Prostate gland (tissue), 2 donors: Measurements from ENCODE around the gene IRX2. TPM values are rescaled to one million over a fixed set of nuclear protein-coding genes. Genes with fewer than 3 reads are reported as not detected.

ENCODE experiments used
- DNase-seq: peaks from one replicate; pipeline ENCODE4 v3.0.0-alpha.2; 2019; ENCODE audit warnings: low spot score
- H3K27ac ChIP-seq, 2 donors: fragments of 200-600 bp; sonication (generic); 2 replicates each; pipeline ENCODE4 v1.5.1; 2017 to 2019
- H3K27me3 ChIP-seq: fragments of 200-600 bp; sonication (generic); replicated peaks from 2 replicates; pipeline ENCODE4 v1.5.1; 2019; ENCODE audit not compliant: insufficient read depth
- H3K36me3 ChIP-seq, 2 donors: fragments of 200-600 bp; sonication (generic); 1 replicate in 1 of 2; 2 replicates in 1 of 2; pipeline versions ENCODE4 v1.5.1 to v1.8.1; 2017 to 2019
- H3K4me1 ChIP-seq: fragments of 200-600 bp; sonication (generic); replicated peaks from 2 replicates; pipeline ENCODE4 v1.5.1; 2019
- H3K4me3 ChIP-seq, 2 donors: fragments of 200-600 bp; sonication (generic); 2 replicates each; pipeline ENCODE4 v1.5.1; 2017 to 2019
- H3K9me3 ChIP-seq: fragments of 200-600 bp; sonication (generic); 2 replicates; pipeline ENCODE4 v1.5.1; 2017
- POLR2A ChIP-seq: fragments of 450-650 bp; IDR thresholded peaks from one replicate; pipeline ENCODE4 v1.6.1; 2016; ENCODE audit warnings: antibody characterized with exemption, mild to moderate bottlenecking
- POLR2AphosphoS5 ChIP-seq: sonication (generic); formaldehyde crosslinking; IDR thresholded peaks from one replicate; pipeline ENCODE4 v1.6.1; 2017; ENCODE audit warnings: antibody characterized with exemption
- WGBS: methylation state at CpG from one replicate; pipeline ENCODE4 v1.1.5; 2018; 5-methylcytosine and 5-hydroxymethylcytosine counted together
- intact Hi-C: fragments of 100-400 bp; cut with DNase I; formaldehyde crosslinking; loops from one replicate; pipeline ENCODE4 v1.14.2; 2022
- total RNA-seq, 2 donors: library from RNA; depleted of rRNA; stranded (reverse); fragments of >200 nt; gene quantifications; one replicate each; pipeline ENCODE4 v1.1.0, GENCODE V29; 2016
- TF ChIP-seq, protein P1 (sequence below), 4 experiments: fragments of 200-600 bp in 2 of 4; fragments of 450-650 bp in 2 of 4; sonication (generic) in 2 of 4; IDR thresholded peaks; 1 replicate in 3 of 4; 2 replicates in 1 of 4; pipeline ENCODE4 v1.5.1; 2016 to 2019; ENCODE audit warnings: antibody characterized with exemption in 4 of 4, mild to moderate bottlenecking in 2 of 4, moderate library complexity in 2 of 4

The IRX2 gene
- total RNA-seq, 2 donors from 2014 or later: 10.2 to 20.6 TPM

DNA sequence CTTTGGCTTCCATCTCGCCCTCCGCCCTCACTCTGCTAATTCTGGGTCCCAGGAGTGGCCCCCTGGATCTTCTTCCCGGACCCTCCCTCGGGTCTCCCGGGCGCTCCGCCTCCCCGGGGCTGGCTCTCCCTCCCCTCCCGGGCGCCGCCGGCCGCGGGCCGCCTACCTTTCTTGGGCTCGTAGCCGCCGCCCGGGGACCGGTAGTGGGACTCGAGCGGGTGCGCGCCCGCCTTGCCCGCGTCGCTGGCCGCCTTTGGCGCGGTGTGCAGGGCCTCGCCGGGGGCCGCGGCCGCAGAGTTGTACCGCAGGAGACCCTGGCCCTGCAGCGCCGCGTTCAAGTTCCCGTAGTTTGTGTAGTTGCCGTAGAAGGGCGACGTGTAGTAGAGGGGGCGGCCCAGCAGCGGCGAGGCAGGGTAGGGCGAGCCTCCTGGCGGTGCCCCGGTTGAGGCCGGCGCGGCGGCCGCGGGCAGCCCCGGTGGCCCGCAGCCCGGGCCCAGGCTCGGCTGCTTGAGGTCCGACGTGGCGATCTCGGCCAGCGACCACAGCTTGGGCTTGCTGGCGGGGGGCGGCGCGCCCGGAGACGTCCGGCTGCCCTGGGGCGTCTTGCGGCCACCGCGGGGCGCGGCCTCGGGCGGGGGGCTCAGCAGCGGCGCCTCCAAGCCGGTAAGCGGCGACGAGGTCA, 3.2 kb downstream of the IRX2 start:
- Histone ChIP-seq H3K27ac (no peak overlapping the region), H3K36me3 (no peaks in the 10 kb centered on the region), H3K4me3 (no peak overlapping the region), H3K9me3 (no peaks in the 10 kb centered on the region), H3K4me1 (peaks cover 3% of the 10 kb centered on the region), H3K27me3 (peaks cover 7% of the 10 kb centered on the region)
- 59% methylated on average over 52 of the region's 86 CpGs for WGBS
- TF ChIP-seq POLR2A: no peak
- TF ChIP-seq POLR2AphosphoS5: no peak
- TF ChIP-seq, protein P1, sequence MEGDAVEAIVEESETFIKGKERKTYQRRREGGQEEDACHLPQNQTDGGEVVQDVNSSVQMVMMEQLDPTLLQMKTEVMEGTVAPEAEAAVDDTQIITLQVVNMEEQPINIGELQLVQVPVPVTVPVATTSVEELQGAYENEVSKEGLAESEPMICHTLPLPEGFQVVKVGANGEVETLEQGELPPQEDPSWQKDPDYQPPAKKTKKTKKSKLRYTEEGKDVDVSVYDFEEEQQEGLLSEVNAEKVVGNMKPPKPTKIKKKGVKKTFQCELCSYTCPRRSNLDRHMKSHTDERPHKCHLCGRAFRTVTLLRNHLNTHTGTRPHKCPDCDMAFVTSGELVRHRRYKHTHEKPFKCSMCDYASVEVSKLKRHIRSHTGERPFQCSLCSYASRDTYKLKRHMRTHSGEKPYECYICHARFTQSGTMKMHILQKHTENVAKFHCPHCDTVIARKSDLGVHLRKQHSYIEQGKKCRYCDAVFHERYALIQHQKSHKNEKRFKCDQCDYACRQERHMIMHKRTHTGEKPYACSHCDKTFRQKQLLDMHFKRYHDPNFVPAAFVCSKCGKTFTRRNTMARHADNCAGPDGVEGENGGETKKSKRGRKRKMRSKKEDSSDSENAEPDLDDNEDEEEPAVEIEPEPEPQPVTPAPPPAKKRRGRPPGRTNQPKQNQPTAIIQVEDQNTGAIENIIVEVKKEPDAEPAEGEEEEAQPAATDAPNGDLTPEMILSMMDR (IDR thresholded peaks at IDR 0.05): no peak
- no peak for DNase-seq
- intact Hi-C loops: no loop called here

DNA sequence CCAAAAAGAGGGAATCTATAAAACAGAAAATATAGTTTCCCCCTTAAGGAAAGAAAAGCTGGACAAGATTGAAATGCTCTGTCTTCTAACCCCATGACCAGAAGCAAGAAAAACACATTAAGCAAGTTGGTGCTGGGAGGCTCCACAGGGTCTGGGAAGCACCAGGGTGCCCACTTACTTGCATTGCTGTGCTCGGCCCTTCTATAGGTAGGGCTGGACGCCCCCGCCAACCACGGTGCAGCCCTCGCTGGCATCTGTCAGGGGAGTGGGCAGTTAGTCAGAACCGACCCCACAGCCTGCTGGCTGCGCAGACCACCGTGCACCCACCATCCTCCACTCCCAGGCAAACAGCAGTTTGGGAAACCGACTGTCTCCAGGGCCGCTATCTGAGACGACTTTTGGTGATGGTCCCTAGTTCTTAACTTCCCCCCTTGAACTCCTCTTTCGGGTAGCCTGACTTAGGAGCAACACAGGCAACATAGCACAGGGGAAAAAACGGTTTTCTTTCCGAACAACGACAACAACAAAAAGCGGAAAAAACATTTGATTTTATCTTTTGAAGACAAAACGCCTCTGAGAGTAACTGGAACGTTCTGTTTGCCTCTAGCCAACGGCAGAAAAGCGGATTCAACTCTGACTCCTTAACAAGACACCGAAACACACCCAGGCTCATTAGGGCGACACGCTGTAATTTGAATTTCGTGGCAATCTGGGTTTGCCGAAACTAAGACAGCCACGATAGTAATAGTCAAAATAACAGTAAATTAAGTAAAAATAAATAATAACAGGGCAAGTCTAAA, 3.9 kb downstream of the IRX2 start:
- peaks cover 5% of the 10 kb centered on the region for H3K4me1 ChIP-seq

DNA sequence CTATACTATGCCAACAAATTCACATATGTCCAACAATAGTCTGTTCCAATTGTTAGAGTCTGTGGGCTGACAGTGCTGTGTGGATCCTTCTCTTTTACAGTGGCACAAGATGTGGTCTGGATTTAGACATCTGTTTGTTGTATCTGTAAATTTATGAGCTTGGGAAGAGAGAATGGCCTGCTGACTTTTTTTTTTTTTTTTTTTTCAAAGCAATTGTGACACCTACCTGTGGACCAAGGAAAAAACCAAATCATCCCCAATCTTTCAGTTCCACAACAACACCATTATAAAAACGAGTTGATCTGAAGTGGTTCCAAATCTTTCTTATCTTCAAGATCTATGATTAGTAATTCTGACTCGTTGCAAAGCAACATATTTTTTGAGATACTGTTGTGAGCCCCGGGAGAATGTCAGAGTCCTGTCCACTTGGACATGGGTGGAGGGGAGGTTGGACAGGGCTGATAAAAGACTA, 4.9 kb downstream of the IRX2 start:
- no peaks in the 10 kb centered on the region for H3K9me3 ChIP-seq
- H3K4me3 ChIP-seq: no peak overlapping the region
- H3K27me3 ChIP-seq: peaks cover 7% of the 10 kb centered on the region
- no peak for DNase-seq
- no peaks in the 10 kb centered on the region for H3K36me3 ChIP-seq
- peak; percentile 47 for TF ChIP-seq POLR2AphosphoS5
- TF ChIP-seq, protein P1 (IDR thresholded peaks at IDR 0.05): peak in 3 of 4 experiments; percentile 14 to 42 (median 19)
- TF ChIP-seq POLR2A: no peak
- peaks cover 4% of the 10 kb centered on the region for H3K4me1 ChIP-seq
- intact Hi-C loops: no loop called here
- WGBS: 18% methylated on average over 3 of the region's 3 CpGs
- H3K27ac ChIP-seq: peak overlapping the region in 1 of 2 donors; percentile 8

More for the DNA sequence above, 3.9 kb downstream of the IRX2 start:
- whole genome bisulfite sequencing: 59% methylated on average over 26 of the region's 26 CpGs
- no peak overlapping the region for H3K4me3 ChIP-seq
- TF ChIP-seq POLR2A (no peak), POLR2AphosphoS5 (no peak)
- TF ChIP-seq, protein P1 (IDR thresholded peaks at IDR 0.05): no peak
- no peaks in the 10 kb centered on the region for H3K9me3 ChIP-seq
- H3K27ac ChIP-seq: no peak overlapping the region
- no peaks in the 10 kb centered on the region for H3K36me3 ChIP-seq
- intact Hi-C loops: no loop called here
- DNase-seq: no peak
- H3K27me3 ChIP-seq: peaks cover 7% of the 10 kb centered on the region

DNA sequence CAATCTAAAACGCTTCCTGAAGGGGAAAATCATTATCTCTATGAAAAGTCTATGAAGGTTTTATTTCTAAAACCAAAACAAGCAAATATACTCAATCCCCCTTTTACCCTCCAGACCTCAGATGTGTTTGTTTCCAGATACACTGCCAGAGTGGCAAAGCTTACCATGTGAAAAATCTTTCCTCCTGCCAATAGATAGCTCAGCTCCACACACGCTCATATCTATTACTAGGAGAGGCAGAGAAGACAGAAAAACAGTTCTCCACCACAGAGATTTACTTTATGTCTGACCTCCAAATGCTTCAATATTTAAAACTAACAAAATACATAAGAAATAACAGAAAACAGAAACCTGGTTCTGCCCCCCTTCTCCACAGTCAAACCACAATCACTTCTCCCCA, 7.0 kb downstream of the IRX2 start:
- Histone ChIP-seq H3K27ac (peak overlapping the region in 1 of 2 donors; percentile 76), H3K4me3 (no peak overlapping the region), H3K9me3 (no peaks in the 10 kb centered on the region), H3K4me1 (peaks cover 7% of the 10 kb centered on the region), H3K36me3 (no peaks in the 10 kb centered on the region), H3K27me3 (no peaks in the 10 kb centered on the region)
- DNase-seq: no peak
- no peak for TF ChIP-seq POLR2AphosphoS5
- TF ChIP-seq, protein P1 (IDR thresholded peaks at IDR 0.05): no peak
- TF ChIP-seq POLR2A: no peak
- intact Hi-C loops: no loop called here
- WGBS: 64% methylated on average over 2 of the region's 2 CpGs
